HCT116 (cell line): Measurements from ENCODE around the gene GFER. TPM values are rescaled to one million over a fixed set of nuclear protein-coding genes. Genes with fewer than 3 reads are reported as not detected.

ENCODE experiments used
- ATAC-seq: fragments of 200-7000 bp; cut with Tn5 transposase; 2 replicates; pipeline ENCODE4 v1.9.1; 2020; ENCODE audit warnings: mild to moderate bottlenecking, moderate library complexity
- BruUV-seq: library from RNA; stranded (reverse); fragments of 400-500 nt; replicated peaks from 2 replicates; lab custom pipeline; 2021; lab: Mats Ljungman, UMichigan
- CTCF ChIA-PET: fragments of 300-600 bp; sonication (Branson Sonifier 250); formaldehyde crosslinking; loops from one replicate; lab custom pipeline; 2021; ENCODE audit warnings: antibody characterized with exemption; lab: Charles Lee
- POLR2A ChIA-PET: fragments of 300-600, 350-600 bp; sonication (Branson Sonifier 250); formaldehyde crosslinking; loops from one replicate; lab custom pipeline; 2021; ENCODE audit warnings: antibody characterized with exemption; lab: Charles Lee
- RAD21 ChIA-PET, 2 experiments: fragments of 300-600 bp; sonication (Branson Sonifier 250); formaldehyde crosslinking; loops; one replicate each; lab custom pipeline; 2023; ENCODE audit warnings: low total read pairs in 2 of 2; ENCODE audit not compliant: uncharacterized antibody in 2 of 2, unreplicated experiment in 2 of 2, low non-redundant PET in 1 of 2; lab: Charles Lee
- DNase-seq: peaks from one replicate; pipeline ENCODE4 v3.0.0-alpha.2; 2010; ENCODE audit warnings: low read depth, low spot score
- H2AFZ ChIP-seq: fragments of 200-600 bp; shearing (Covaris generic), sonication (generic); 2 replicates; pipeline ENCODE4 v1.6.1; 2017; ENCODE audit warnings: low read depth, mixed run types, mixed read lengths, antibody characterized with exemption, low read length; ENCODE audit not compliant: poor library complexity, severe bottlenecking
- H3K27ac ChIP-seq: 2 replicates; pipeline ENCODE4 v1.5.1; 2012; ENCODE audit warnings: low read depth, low read length
- H3K27me3 ChIP-seq: fragments of 200-600 bp; sonication (generic); 2 replicates; pipeline ENCODE4 v1.6.1; 2016; ENCODE audit warnings: mixed run types, low read length, mixed read lengths; ENCODE audit not compliant: insufficient read depth
- H3K36me3 ChIP-seq, 2 experiments: fragments of 200-500 bp in 1 of 2; fragments of 200-600 bp in 1 of 2; sonication (Bioruptor generic) in 1 of 2; sonication (generic) in 1 of 2; 2 replicates each; pipeline versions ENCODE4 v1.5.1 to v1.6.1; 2014 to 2016; ENCODE audit warnings: low read length in 2 of 2, inconsistent platforms in 1 of 2, mixed read lengths in 1 of 2, mixed run types in 1 of 2; ENCODE audit not compliant: insufficient read depth in 2 of 2, control insufficient read depth in 1 of 2
- H3K4me1 ChIP-seq, 2 experiments: fragments of 200-600 bp in 1 of 2; sonication (generic) in 1 of 2; 2 replicates each; pipeline versions ENCODE4 v1.5.1 to v1.6.1; 2012 to 2017; ENCODE audit warnings: low read length in 2 of 2, inconsistent platforms in 1 of 2, mild to moderate bottlenecking in 1 of 2, mixed read lengths in 1 of 2, mixed run types in 1 of 2, moderate library complexity in 1 of 2; ENCODE audit not compliant: insufficient read depth in 2 of 2, control insufficient read depth in 1 of 2
- H3K4me2 ChIP-seq: fragments of 200-600 bp; sonication (generic); 2 replicates; pipeline ENCODE4 v1.6.1; 2017; ENCODE audit warnings: mixed run types, low read length, mixed read lengths
- H3K4me3 ChIP-seq, 2 experiments: fragments of 200-600 bp in 1 of 2; sonication (generic) in 1 of 2; replicated peaks in 1 of 2; 2 replicates each; pipeline ENCODE4 v1.5.1; 2011 to 2016; ENCODE audit warnings: low read length in 2 of 2, control low read depth in 1 of 2, low read depth in 1 of 2, mild to moderate bottlenecking in 1 of 2, mixed read lengths in 1 of 2, mixed run types in 1 of 2
- H3K79me2 ChIP-seq: fragments of 200-600 bp; sonication (generic); 2 replicates; pipeline ENCODE4 v1.6.1; 2017; ENCODE audit warnings: mild to moderate bottlenecking, mixed run types, low read length, moderate library complexity, mixed read lengths; ENCODE audit not compliant: insufficient read depth
- H3K9ac ChIP-seq: fragments of 200-600 bp; sonication (generic); 2 replicates; pipeline ENCODE4 v1.6.1; 2016; ENCODE audit warnings: low read length, mixed read lengths
- H3K9me2 ChIP-seq: fragments of 200-600 bp; sonication (generic), shearing (Covaris generic); 2 replicates; pipeline ENCODE4 v1.6.1; 2017; ENCODE audit warnings: mixed run types, mild to moderate bottlenecking, moderate library complexity; ENCODE audit not compliant: insufficient read depth
- H3K9me3 ChIP-seq, 2 experiments: fragments of 200-500 bp in 1 of 2; fragments of 200-600 bp in 1 of 2; sonication (Bioruptor generic) in 1 of 2; sonication (generic) in 1 of 2; 2 replicates each; pipeline ENCODE4 v1.6.1; 2014 to 2017; ENCODE audit warnings: low read length in 2 of 2, mixed read lengths in 2 of 2, inconsistent platforms in 1 of 2, low read depth in 1 of 2, mild to moderate bottlenecking in 1 of 2, mixed run types in 1 of 2, moderate library complexity in 1 of 2; ENCODE audit not compliant: control insufficient read depth in 1 of 2, insufficient read depth in 1 of 2
- H4K20me1 ChIP-seq: fragments of 200-600 bp; sonication (generic), shearing (Covaris generic); 2 replicates; pipeline ENCODE4 v1.6.1; 2017; ENCODE audit warnings: mixed run types, mild to moderate bottlenecking, moderate library complexity; ENCODE audit not compliant: insufficient read depth
- CBX3 ChIP-seq: IDR thresholded peaks from 2 replicates; pipeline ENCODE4 v1.6.1; 2012; ENCODE audit warnings: low read depth
- CEBPB ChIP-seq: IDR thresholded peaks from 2 replicates; pipeline ENCODE4 v1.6.1; 2012; ENCODE audit warnings: low read depth
- EGR1 ChIP-seq: IDR thresholded peaks from 2 replicates; pipeline ENCODE4 v1.6.1; 2012; ENCODE audit warnings: low read depth
- EZH2 ChIP-seq: fragments of 200-600 bp; sonication (generic); IDR thresholded peaks from 2 replicates; pipeline ENCODE4 v1.6.1; 2017; ENCODE audit warnings: antibody characterized with exemption, mixed run types
- FOSL1 ChIP-seq: IDR thresholded peaks from 2 replicates; pipeline ENCODE4 v1.6.1; 2012; ENCODE audit warnings: low read depth
- POLR2A ChIP-seq: IDR thresholded peaks from 2 replicates; pipeline ENCODE4 v1.7.0; 2011; ENCODE audit warnings: borderline replicate concordance; ENCODE audit not compliant: insufficient read depth, insufficient read length; ENCODE audit errors: extremely low read depth
- POLR2AphosphoS5 ChIP-seq: IDR thresholded peaks from 2 replicates; pipeline ENCODE4 v1.6.1; 2011; ENCODE audit warnings: mild to moderate bottlenecking, low read depth, low read length, moderate library complexity
- REST ChIP-seq: IDR thresholded peaks from 2 replicates; pipeline ENCODE4 v1.6.1; 2012; ENCODE audit warnings: low read depth
- SRF ChIP-seq: IDR thresholded peaks from 2 replicates; pipeline ENCODE4 v1.6.1; 2012; ENCODE audit warnings: low read depth
- TCF7L2 ChIP-seq: IDR thresholded peaks from 2 replicates; pipeline ENCODE4 v1.7.0; 2011; ENCODE audit warnings: borderline replicate concordance, inconsistent platforms; ENCODE audit not compliant: insufficient read depth, insufficient read length; ENCODE audit errors: extremely low read depth
- YY1 ChIP-seq: IDR thresholded peaks from 2 replicates; pipeline ENCODE4 v1.6.1; 2011; ENCODE audit warnings: low read length, low read depth, moderate library complexity, mild to moderate bottlenecking; ENCODE audit not compliant: insufficient replicate concordance; ENCODE audit errors: extremely low read depth
- ZFX ChIP-seq: fragments of 450-650 bp; IDR thresholded peaks from 2 replicates; pipeline ENCODE4 v1.6.1; 2017
- ZNF274 ChIP-seq: fragments of 200-500 bp; sonication (Bioruptor generic); IDR thresholded peaks from 2 replicates; pipeline ENCODE4 v1.6.1; 2014; ENCODE audit warnings: mild to moderate bottlenecking, low read depth, low read length, inconsistent platforms
- intact Hi-C: fragments of 100-400 bp; cut with micrococcal nuclease; formaldehyde crosslinking; loops from 2 replicates; pipeline ENCODE4 v1.10.0; 2022
- total RNA-seq: library from RNA; stranded (reverse); gene quantifications from one replicate; pipeline ENCODE4 v1.2.1, GENCODE V29; 2021; ENCODE audit not compliant: unreplicated experiment
- TF ChIP-seq, protein P1 (sequence below): IDR thresholded peaks from 2 replicates; pipeline ENCODE4 v1.6.1; 2012
- TF ChIP-seq, protein P2 (sequence below): IDR thresholded peaks from 2 replicates; pipeline ENCODE4 v1.6.1; 2011; ENCODE audit warnings: mild to moderate bottlenecking, low read length, moderate library complexity; ENCODE audit not compliant: insufficient replicate concordance; ENCODE audit errors: extremely low read depth

Gene GFER
- total RNA-seq, 1 experiment from 2014 or later, result 47.3 TPM

GRCh38 chr16:1972490-1972877 is 11.5 kb upstream of the GFER start:
- TF ChIP-seq ZFX (no peak), ZNF274 (no peak), REST (no peak), SRF (no peak), EGR1 (no peak), EZH2 (no peak), FOSL1 (no peak), POLR2AphosphoS5 (no peak), CEBPB (no peak), CBX3 (no peak), TCF7L2 (no peak), POLR2A (no peak), YY1 (no peak)
- TF ChIP-seq, protein P1, sequence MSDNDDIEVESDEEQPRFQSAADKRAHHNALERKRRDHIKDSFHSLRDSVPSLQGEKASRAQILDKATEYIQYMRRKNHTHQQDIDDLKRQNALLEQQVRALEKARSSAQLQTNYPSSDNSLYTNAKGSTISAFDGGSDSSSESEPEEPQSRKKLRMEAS, result no peak
- TF ChIP-seq, protein P2, sequence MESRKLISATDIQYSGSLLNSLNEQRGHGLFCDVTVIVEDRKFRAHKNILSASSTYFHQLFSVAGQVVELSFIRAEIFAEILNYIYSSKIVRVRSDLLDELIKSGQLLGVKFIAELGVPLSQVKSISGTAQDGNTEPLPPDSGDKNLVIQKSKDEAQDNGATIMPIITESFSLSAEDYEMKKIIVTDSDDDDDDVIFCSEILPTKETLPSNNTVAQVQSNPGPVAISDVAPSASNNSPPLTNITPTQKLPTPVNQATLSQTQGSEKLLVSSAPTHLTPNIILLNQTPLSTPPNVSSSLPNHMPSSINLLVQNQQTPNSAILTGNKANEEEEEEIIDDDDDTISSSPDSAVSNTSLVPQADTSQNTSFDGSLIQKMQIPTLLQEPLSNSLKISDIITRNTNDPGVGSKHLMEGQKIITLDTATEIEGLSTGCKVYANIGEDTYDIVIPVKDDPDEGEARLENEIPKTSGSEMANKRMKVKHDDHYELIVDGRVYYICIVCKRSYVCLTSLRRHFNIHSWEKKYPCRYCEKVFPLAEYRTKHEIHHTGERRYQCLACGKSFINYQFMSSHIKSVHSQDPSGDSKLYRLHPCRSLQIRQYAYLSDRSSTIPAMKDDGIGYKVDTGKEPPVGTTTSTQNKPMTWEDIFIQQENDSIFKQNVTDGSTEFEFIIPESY, result no peak
- ATAC-seq (peak; percentile 37), DNase-seq (no peak)
- POLR2A ChIA-PET, result interaction anchor here (1.1 to 4.0 kb wide), 3 partner anchors 11 to 183 kb away, joined by 4 to 21 read pairs (median 5); partner anchors contain the start of gene TRAF7
- intact Hi-C loops, result no loop called here
- H3K4me3 ChIP-seq, result peak overlapping the region; percentile 75 to 96
- H3K36me3 ChIP-seq, result peaks cover 0 to 35% of the 10 kb centered on the region in 2 experiments; a peak in 2 of 4 replicates
- peak overlapping the region; percentile 95 for H3K27ac ChIP-seq
- H3K27me3 ChIP-seq, result no peaks in the 10 kb centered on the region
- peaks cover 37% of the 10 kb centered on the region for H3K79me2 ChIP-seq
- peaks cover 7 to 18% of the 10 kb centered on the region in 2 experiments for H3K4me1 ChIP-seq
- TSS peak; percentile 47 for BruUV-seq
- H2AFZ ChIP-seq, result no peak overlapping the region
- peak overlapping the region; percentile 98 for H3K9ac ChIP-seq
- peak overlapping the region; percentile 98 for H3K4me2 ChIP-seq
- no peaks in the 10 kb centered on the region for H4K20me1 ChIP-seq
- RAD21 ChIA-PET, result no interaction called here
- no peaks in the 10 kb centered on the region for H3K9me2 ChIP-seq
- H3K9me3 ChIP-seq, result no peaks in the 10 kb centered on the region
- CTCF ChIA-PET, result no interaction called here
